Esophagus muscularis mucosa (tissue), 2 donors: ENCODE results near the gene MAPK14.

ENCODE experiments used
- POLR2A ChIP-seq: fragments of 450-650 bp; IDR thresholded peaks from one replicate; pipeline ENCODE4 v1.6.1; 2017; ENCODE audit warnings: antibody characterized with exemption, moderate library complexity, mild to moderate bottlenecking, low read depth
- POLR2AphosphoS5 ChIP-seq, 2 donors: sonication (generic); formaldehyde crosslinking; IDR thresholded peaks; one replicate each; pipeline ENCODE4 v1.6.1; 2017; ENCODE audit warnings: antibody characterized with exemption in 2 of 2

- no peak for TF ChIP-seq POLR2A
- no peak for TF ChIP-seq POLR2AphosphoS5 (IDR thresholded peaks at IDR 0.05)
Observed at GRCh38 chr6:36154286-36154685, 126.7 kb downstream of the MAPK14 start.
